GM12801 (cell line): Measurements from ENCODE around the gene EFEMP1.

Experiments
- CTCF ChIP-seq: IDR thresholded peaks from one replicate; pipeline ENCODE4 v1.5.1; 2011; ENCODE audit warnings: control low read depth; ENCODE audit not compliant: insufficient read length; ENCODE audit errors: extremely low read depth

EFEMP1 gene

GRCh38 chr2:55918856-55919255, 4.7 kb downstream of the EFEMP1 start:
- TF ChIP-seq CTCF: no peak

GRCh38 chr2:55917713-55918390, 5.7 kb downstream of the EFEMP1 start:
- TF ChIP-seq CTCF: no peak

GRCh38 chr2:55917117-55917516, 6.5 kb downstream of the EFEMP1 start:
- no peak for TF ChIP-seq CTCF

GRCh38 chr2:55916473-55917049, 7.0 kb downstream of the EFEMP1 start:
- TF ChIP-seq CTCF: no peak

- TF ChIP-seq CTCF: no peak
These were observed 8.8 kb downstream of the EFEMP1 start for GRCh38 chr2:55914786-55915185.

GRCh38 chr2:55912926-55913325, 10.7 kb downstream of the EFEMP1 start:
- TF ChIP-seq CTCF: no peak

- no peak for TF ChIP-seq CTCF
These were observed 13.5 kb downstream of the EFEMP1 start for GRCh38 chr2:55910077-55910476.
